Hematopoietic multipotent progenitor cell treated with erythropoietin and hydrocortisone succinate and interleukin-3 and kit ligand, for 17 days (in vitro differentiated cells): ENCODE data around the gene FYTTD1.

Experiments
- DNase-seq: peaks from one replicate; pipeline ENCODE4 v3.0.0-alpha.2; 2015; ENCODE audit warnings: low spot score

Gene FYTTD1

GRCh38 chr3:197836244-197836643, 86.6 kb downstream of the FYTTD1 start:
- DNase-seq, result no peak
